HepG2 (cell line): ENCODE results near the gene ERMAP. TPM values are rescaled to one million over a fixed set of nuclear protein-coding genes. Genes with fewer than 3 reads are reported as not detected.

ENCODE experiments used
- DRAP1 ChIP-seq: IDR thresholded peaks from 2 replicates; pipeline ENCODE4 v1.6.1; 2016; ENCODE audit warnings: missing genetic modification reagents, missing compliant biosample characterization
- HNF4A ChIP-seq: sonication (generic); formaldehyde crosslinking; IDR thresholded peaks from 2 replicates; pipeline ENCODE4 v1.4.0; 2020; ENCODE audit warnings: missing genetic modification reagents
- JARID2 ChIP-seq: sonication (generic); formaldehyde crosslinking; IDR thresholded peaks from 2 replicates; pipeline ENCODE4 v1.8.1; 2023; ENCODE audit warnings: missing genetic modification reagents, inconsistent platforms; ENCODE audit not compliant: insufficient replicate concordance
- MIER3 ChIP-seq: IDR thresholded peaks from 2 replicates; pipeline ENCODE4 v1.6.1; 2016; ENCODE audit warnings: missing compliant biosample characterization, borderline replicate concordance
- polyA plus RNA-seq, 8 experiments: library from polyadenylated mRNA; depleted of rRNA in 3 of 8; stranded (reverse) in 7 of 8; unstranded in 1 of 8; fragments of >200 nt; fragmentation: Illumina TruSeq in 4 of 8; extraction: Trizol in 4 of 8; gene quantifications; 2 replicates each; pipeline versions ENCODE4 v1.2.1 to v1.2.3, GENCODE V29; 2011 to 2016; ENCODE audit warnings: low read depth in 4 of 8, missing spikeins in 1 of 8, mixed read lengths in 1 of 8; ENCODE audit not compliant: insufficient read depth in 1 of 8
- total RNA-seq, 5 experiments: library from RNA; depleted of rRNA; stranded (reverse); fragments of >200 nt; fragmentation: Illumina TruSeq; extraction: Trizol; gene quantifications; 2 replicates each; pipeline ENCODE4 v1.2.3, GENCODE V29; 2016; ENCODE audit warnings: low read depth in 1 of 5
- TF ChIP-seq, protein P1 (sequence below): sonication (generic); formaldehyde crosslinking; IDR thresholded peaks from one replicate; pipeline ENCODE4 v1.5.1; 2020; ENCODE audit warnings: mild to moderate bottlenecking, missing genetic modification reagents; ENCODE audit errors: not compliant biosample characterization
- TF ChIP-seq, protein P2 (sequence below): sonication (generic); formaldehyde crosslinking; IDR thresholded peaks from 2 replicates; pipeline ENCODE4 v1.8.0; 2022; ENCODE audit warnings: missing genetic modification reagents, mild to moderate bottlenecking, moderate library complexity, borderline replicate concordance

The ERMAP gene
- total and polyA plus RNA-seq, 2 of the 13 experiments (the other 11 are each of a cell fraction or from before 2014, with no cell fraction given): 2.2 to 4.4 TPM

- TF ChIP-seq, protein P1, sequence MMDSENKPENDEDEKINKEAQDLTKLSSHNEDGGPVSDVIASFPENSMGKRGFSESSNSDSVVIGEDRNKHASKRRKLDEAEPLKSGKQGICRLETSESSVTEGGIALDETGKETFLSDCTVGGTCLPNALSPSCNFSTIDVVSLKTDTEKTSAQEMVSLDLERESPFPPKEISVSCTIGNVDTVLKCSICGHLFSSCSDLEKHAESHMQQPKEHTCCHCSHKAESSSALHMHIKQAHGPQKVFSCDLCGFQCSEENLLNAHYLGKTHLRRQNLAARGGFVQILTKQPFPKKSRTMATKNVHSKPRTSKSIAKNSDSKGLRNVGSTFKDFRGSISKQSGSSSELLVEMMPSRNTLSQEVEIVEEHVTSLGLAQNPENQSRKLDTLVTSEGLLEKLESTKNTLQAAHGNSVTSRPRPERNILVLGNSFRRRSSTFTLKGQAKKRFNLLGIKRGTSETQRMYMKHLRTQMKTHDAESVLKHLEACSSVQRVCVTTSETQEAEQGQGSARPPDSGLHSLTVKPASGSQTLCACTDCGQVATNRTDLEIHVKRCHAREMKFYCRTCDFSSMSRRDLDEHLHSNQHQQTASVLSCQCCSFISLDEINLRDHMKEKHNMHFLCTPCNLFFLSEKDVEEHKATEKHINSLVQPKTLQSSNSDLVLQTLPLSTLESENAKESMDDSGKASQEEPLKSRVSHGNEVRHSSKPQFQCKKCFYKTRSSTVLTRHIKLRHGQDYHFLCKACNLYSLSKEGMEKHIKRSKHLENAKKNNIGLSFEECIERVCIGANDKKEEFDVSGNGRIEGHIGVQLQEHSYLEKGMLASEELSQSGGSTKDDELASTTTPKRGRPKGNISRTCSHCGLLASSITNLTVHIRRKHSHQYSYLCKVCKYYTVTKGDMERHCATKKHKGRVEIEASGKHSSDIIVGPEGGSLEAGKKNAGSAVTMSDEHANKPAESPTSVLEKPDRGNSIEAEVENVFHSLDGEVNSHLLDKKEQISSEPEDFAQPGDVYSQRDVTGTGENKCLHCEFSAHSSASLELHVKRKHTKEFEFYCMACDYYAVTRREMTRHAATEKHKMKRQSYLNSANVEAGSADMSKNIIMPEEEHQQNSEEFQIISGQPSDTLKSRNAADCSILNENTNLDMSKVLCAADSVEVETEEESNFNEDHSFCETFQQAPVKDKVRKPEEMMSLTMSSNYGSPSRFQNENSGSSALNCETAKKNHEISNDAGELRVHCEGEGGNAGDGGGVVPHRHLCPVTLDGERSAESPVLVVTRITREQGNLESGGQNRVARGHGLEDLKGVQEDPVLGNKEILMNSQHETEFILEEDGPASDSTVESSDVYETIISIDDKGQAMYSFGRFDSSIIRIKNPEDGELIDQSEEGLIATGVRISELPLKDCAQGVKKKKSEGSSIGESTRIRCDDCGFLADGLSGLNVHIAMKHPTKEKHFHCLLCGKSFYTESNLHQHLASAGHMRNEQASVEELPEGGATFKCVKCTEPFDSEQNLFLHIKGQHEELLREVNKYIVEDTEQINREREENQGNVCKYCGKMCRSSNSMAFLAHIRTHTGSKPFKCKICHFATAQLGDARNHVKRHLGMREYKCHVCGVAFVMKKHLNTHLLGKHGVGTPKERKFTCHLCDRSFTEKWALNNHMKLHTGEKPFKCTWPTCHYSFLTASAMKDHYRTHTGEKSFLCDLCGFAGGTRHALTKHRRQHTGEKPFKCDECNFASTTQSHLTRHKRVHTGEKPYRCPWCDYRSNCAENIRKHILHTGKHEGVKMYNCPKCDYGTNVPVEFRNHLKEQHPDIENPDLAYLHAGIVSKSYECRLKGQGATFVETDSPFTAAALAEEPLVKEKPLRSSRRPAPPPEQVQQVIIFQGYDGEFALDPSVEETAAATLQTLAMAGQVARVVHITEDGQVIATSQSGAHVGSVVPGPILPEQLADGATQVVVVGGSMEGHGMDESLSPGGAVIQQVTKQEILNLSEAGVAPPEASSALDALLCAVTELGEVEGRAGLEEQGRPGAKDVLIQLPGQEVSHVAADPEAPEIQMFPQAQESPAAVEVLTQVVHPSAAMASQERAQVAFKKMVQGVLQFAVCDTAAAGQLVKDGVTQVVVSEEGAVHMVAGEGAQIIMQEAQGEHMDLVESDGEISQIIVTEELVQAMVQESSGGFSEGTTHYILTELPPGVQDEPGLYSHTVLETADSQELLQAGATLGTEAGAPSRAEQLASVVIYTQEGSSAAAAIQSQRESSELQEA (CRISPR knock-in tag): no peak
- TF ChIP-seq MIER3 (CRISPR knock-in tag): no peak
- TF ChIP-seq HNF4A (CRISPR knock-in tag): peak; percentile 57
- TF ChIP-seq, protein P2, sequence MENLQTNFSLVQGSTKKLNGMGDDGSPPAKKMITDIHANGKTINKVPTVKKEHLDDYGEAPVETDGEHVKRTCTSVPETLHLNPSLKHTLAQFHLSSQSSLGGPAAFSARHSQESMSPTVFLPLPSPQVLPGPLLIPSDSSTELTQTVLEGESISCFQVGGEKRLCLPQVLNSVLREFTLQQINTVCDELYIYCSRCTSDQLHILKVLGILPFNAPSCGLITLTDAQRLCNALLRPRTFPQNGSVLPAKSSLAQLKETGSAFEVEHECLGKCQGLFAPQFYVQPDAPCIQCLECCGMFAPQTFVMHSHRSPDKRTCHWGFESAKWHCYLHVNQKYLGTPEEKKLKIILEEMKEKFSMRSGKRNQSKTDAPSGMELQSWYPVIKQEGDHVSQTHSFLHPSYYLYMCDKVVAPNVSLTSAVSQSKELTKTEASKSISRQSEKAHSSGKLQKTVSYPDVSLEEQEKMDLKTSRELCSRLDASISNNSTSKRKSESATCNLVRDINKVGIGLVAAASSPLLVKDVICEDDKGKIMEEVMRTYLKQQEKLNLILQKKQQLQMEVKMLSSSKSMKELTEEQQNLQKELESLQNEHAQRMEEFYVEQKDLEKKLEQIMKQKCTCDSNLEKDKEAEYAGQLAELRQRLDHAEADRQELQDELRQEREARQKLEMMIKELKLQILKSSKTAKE: no peak
- TF ChIP-seq DRAP1 (CRISPR knock-in tag): no peak
- no peak for TF ChIP-seq JARID2
Measured at GRCh38 chr1:42776502-42776901, 40.4 kb upstream of the ERMAP start (continued).
